Subcutaneous adipose tissue (tissue), 4 donors: ENCODE data around the gene SNX7. TPM values are rescaled to one million over a fixed set of nuclear protein-coding genes. Genes with fewer than 3 reads are reported as not detected.

Source experiments
- CTCF ChIP-seq: fragments of 450-650 bp; IDR thresholded peaks from one replicate; pipeline ENCODE4 v1.5.1; 2016; ENCODE audit warnings: low read depth, mild to moderate bottlenecking, control low read depth, antibody characterized with exemption, moderate library complexity
- total RNA-seq, 4 donors: library from RNA; depleted of rRNA; stranded (reverse); fragments of >200 nt; gene quantifications; one replicate each; pipeline ENCODE4 v1.1.0, GENCODE V29; 2016

SNX7 gene
- total RNA-seq, 4 donors from 2014 or later, result 19.8 to 64.5 (median 26.4) TPM

- no peak for TF ChIP-seq CTCF
Measured at GRCh38 chr1:98793136-98793535, 131.6 kb downstream of the SNX7 start.

GRCh38 chr1:98794196-98794886 lies 132.8 kb downstream of the SNX7 start:
- no peak for TF ChIP-seq CTCF

DNA sequence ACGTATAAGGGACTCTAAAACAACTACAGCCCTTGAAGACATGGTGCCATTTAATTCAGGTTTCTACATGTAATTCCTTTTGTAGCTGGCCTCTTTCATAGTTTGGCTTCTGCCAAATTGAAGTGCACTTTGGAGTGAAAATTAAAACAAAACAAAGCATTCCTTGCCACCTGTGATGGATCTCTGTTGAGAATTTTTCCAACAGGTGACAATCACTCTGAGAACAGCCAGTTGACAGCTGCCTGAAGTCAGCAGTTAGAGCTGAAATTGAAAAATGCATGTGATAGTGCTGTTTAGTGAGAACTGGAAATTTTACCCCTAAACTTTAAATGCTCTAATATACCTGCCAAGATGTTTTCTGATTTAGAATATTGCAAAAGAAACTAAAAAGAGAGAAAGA lies 134.5 kb downstream of the SNX7 start:
- no peak for TF ChIP-seq CTCF

- no peak for TF ChIP-seq CTCF
Measured at GRCh38 chr1:98797506-98797905, 136.0 kb downstream of the SNX7 start.
